K562 (cell line): ENCODE results near the gene COL13A1. TPM values are rescaled to one million over a fixed set of nuclear protein-coding genes. Genes with fewer than 3 reads are reported as not detected.

Experiments used
- AFF4 ChIP-seq: sonication (generic); formaldehyde crosslinking; IDR thresholded peaks from 2 replicates; pipeline ENCODE4 v1.8.0; 2023; ENCODE audit warnings: mild to moderate bottlenecking, missing genetic modification reagents
- BRD4 ChIP-seq: fragments of 200-600 bp; sonication (generic); IDR thresholded peaks from 2 replicates; pipeline ENCODE4 v1.6.1; 2017; ENCODE audit warnings: inconsistent platforms
- CREM ChIP-seq: IDR thresholded peaks from 2 replicates; pipeline ENCODE4 v1.6.1; 2014; ENCODE audit warnings: antibody characterized with exemption, low read depth
- GMEB1 ChIP-seq: fragments of 250-450 bp; sonication (Bioruptor Pico); IDR thresholded peaks from 2 replicates; pipeline ENCODE4 v1.4.0; 2020; ENCODE audit warnings: mild to moderate bottlenecking
- MNT ChIP-seq, 2 experiments: fragments of 450-650 bp; conservative IDR thresholded peaks; 2 replicates each; pipeline ENCODE4 v1.6.1; 2017; ENCODE audit warnings: mild to moderate bottlenecking in 2 of 2, moderate library complexity in 2 of 2
- MTA2 ChIP-seq: fragments of 450-650 bp; IDR thresholded peaks from 2 replicates; pipeline ENCODE4 v1.6.1; 2016; ENCODE audit warnings: low read depth
- RBM22 ChIP-seq: fragments of 200-400 bp; formaldehyde crosslinking; IDR thresholded peaks from 2 replicates; pipeline ENCODE4 v1.6.1; 2018; ENCODE audit warnings: low read length, low read depth; ENCODE audit not compliant: poor library complexity, severe bottlenecking
- RREB1 ChIP-seq: fragments of 250-450 bp; sonication (Bioruptor Pico); IDR thresholded peaks from 2 replicates; pipeline ENCODE4 v1.4.0; 2020
- SNRNP70 ChIP-seq: fragments of 200-400 bp; formaldehyde crosslinking; optimal IDR thresholded peaks from 2 replicates; pipeline ENCODE3; 2017; ENCODE audit warnings: low read depth, low read length
- U2AF2 ChIP-seq: fragments of 200-400 bp; formaldehyde crosslinking; optimal IDR thresholded peaks from 2 replicates; pipeline ENCODE3; 2017; ENCODE audit warnings: low read depth, mild to moderate bottlenecking, low read length
- ZNF77 ChIP-seq: fragments of 250-450 bp; sonication (Bioruptor Pico); IDR thresholded peaks from 2 replicates; pipeline ENCODE4 v1.5.0; 2020
- polyA plus RNA-seq, 8 experiments: library from polyadenylated mRNA; depleted of rRNA in 4 of 8; stranded (reverse) in 5 of 8; unstranded in 3 of 8; fragments of >200 nt; fragmentation: Nextera tagmentation in 2 of 8; fragmentation: Illumina TruSeq in 1 of 8; extraction: Ambion mirVana in 2 of 8; extraction: Trizol in 1 of 8; gene quantifications; 2 replicates each; pipeline versions ENCODE4 v1.2.1 to v1.2.3, GENCODE V29; 2011 to 2014; ENCODE audit warnings: inconsistent platforms in 1 of 8, missing spikeins in 1 of 8
- total RNA-seq, 7 experiments: library from RNA; depleted of rRNA in 6 of 7; stranded (reverse); fragments of >200 nt in 6 of 7; fragmentation: Illumina TruSeq in 2 of 7; extraction: Trizol in 2 of 7; gene quantifications; 2 replicates each; pipeline versions ENCODE4 v1.2.1 to v1.2.3, GENCODE V29; 2011 to 2021; ENCODE audit warnings: low replicate concordance in 1 of 7
- TF ChIP-seq, protein P1 (sequence below): IDR thresholded peaks from 2 replicates; pipeline ENCODE4 v1.6.1; 2012; ENCODE audit warnings: low read depth, low read length, improper control_type of control experiment, borderline replicate concordance

The COL13A1 gene
- total and polyA plus RNA-seq, 9 of the 15 experiments (the other 6 are each of a cell fraction or from before 2014, with no cell fraction given) = not detected

DNA sequence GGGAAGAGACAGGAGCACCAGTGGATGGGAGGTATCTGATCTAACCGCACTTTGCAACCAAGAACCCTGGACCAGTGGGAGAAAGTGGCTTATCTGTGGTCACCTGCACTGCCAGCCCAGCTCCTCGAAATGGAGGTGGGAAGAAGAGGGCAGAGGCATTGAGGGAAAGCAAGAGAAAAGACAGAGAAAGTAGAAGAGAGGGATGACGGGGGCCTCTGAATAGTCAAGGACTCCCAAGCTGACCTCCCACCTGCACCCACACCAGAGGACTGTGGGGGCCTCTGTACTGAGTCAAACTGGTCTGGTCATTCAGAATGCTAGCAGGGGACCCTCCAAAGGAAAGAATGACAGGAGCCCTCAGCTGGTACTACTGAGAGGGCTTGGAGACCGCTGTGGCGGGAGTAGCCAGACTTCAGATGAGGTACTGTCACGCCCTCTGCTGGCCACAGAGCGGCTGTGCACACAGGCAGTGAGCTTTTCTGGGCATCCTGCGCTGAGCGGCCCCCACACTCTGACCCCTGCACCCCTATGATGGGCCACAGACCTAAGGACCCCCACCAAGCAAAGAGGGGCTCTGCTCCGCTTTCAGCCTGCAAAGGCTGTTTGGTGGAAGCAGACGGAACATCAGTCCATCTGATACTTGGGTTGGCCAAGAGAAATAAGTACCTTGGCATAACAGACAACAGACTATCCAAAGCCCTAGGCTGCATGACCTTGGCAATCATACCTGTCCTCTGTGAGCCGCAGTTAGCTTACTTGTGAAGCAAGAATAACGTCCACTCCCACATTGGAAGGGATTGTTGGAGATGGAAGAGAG, 112.9 kb downstream of the COL13A1 start (continued):
- TF ChIP-seq RREB1 = no peak
- no peak for TF ChIP-seq U2AF2
- no peak for TF ChIP-seq RBM22
- TF ChIP-seq MNT (conservative IDR thresholded peaks at IDR 0.05) = no peak
- TF ChIP-seq GMEB1 (CRISPR knock-in tag) = no peak
- TF ChIP-seq, protein P1, sequence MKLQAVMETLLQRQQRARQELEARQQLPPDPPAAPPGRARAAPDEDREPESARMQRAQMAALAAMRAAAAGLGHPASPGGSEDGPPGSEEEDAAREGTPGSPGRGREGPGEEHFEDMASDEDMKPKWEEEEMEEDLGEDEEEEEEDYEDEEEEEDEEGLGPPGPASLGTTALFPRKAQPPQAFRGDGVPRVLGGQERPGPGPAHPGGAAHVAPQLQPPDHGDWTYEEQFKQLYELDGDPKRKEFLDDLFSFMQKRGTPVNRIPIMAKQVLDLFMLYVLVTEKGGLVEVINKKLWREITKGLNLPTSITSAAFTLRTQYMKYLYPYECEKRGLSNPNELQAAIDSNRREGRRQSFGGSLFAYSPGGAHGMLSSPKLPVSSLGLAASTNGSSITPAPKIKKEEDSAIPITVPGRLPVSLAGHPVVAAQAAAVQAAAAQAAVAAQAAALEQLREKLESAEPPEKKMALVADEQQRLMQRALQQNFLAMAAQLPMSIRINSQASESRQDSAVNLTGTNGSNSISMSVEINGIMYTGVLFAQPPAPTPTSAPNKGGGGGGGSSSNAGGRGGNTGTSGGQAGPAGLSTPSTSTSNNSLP = no peak
- no peak for TF ChIP-seq ZNF77
- TF ChIP-seq SNRNP70 = no peak
- TF ChIP-seq MTA2 = no peak
- TF ChIP-seq AFF4 (CRISPR knock-in tag) = no peak
- TF ChIP-seq CREM = 0 out of 2 replicates have a peak, but pooled peaks have one; percentile 27
- TF ChIP-seq BRD4 = no peak
